ENCODE results near the gene ZNF891.
A peak's percentile ranks its signal among the peaks of the same experiment; 100 is the strongest.

Gene ZNF891

DNA sequence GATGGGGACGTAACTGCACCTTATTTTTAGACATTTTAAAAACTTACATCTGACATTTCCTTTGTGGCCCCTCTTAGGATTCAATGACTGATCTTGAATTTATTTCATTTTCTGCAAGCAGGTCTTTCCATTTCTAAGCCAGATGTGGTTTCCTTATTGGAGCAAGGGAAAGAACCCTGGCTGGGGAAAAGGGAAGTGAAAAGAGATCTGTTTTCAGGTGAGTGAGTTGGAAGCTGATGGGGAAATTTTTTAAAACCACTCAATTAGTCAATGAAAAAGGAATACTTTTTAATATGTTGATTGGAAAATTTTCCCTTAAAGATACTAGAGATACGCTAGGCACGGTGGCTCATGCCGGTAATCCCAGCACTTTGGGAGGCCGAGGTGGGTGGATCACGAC is 46.7 kb downstream of the ZNF891 start:
- peak overlapping the region; percentile 27 for H3K27ac Mint-ChIP-seq

DNA sequence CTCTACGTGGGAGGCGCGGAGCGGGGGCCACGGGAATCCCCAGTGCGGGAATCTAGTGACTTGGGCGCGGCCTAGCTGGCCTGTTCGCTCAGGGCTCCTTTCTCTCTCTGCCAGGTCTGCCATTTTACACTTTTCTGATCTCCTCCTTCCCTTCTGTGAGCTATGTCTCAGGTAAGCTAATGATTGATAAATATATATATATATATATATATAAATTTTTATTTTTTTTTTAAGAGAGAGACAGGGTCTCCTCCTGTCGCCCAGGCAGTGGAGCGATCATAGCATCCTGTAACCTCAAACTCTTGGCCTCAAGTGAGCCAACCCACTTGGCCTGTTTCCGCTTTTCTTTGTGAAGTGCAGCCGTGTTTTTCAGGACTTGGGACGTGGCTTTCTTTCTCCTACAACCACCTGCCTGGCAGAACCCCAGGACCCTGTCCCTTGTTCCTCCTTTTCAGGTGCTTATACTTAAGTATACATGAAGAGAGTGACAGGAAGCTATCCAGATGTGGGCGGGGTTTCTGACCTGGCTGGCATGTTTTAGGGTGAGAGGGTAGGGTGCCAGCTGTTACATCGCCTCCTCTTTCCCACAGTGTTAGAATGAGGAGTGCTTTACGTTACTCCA is 48.8 kb downstream of the ZNF891 start:
- no peak overlapping the region for H3K4me3 Mint-ChIP-seq
- H3K27ac Mint-ChIP-seq = no peak overlapping the region
- no peaks in the 10 kb centered on the region for H3K27me3 Mint-ChIP-seq
- peaks cover 55% of the 10 kb centered on the region for H3K36me3 Mint-ChIP-seq
- ATAC-seq = no peak
- peaks cover 28% of the 10 kb centered on the region for H3K9me3 Mint-ChIP-seq
- H3K4me1 Mint-ChIP-seq = peaks cover 5% of the 10 kb centered on the region

More for the DNA sequence above, 46.7 kb downstream of the ZNF891 start:
- Mint-ChIP-seq H3K36me3 (peaks cover 67% of the 10 kb centered on the region), H3K27me3 (no peaks in the 10 kb centered on the region), H3K9me3 (peaks cover 22% of the 10 kb centered on the region), H3K4me1 (peaks cover 5% of the 10 kb centered on the region), H3K4me3 (no peak overlapping the region)
- ATAC-seq = no peak

DNA sequence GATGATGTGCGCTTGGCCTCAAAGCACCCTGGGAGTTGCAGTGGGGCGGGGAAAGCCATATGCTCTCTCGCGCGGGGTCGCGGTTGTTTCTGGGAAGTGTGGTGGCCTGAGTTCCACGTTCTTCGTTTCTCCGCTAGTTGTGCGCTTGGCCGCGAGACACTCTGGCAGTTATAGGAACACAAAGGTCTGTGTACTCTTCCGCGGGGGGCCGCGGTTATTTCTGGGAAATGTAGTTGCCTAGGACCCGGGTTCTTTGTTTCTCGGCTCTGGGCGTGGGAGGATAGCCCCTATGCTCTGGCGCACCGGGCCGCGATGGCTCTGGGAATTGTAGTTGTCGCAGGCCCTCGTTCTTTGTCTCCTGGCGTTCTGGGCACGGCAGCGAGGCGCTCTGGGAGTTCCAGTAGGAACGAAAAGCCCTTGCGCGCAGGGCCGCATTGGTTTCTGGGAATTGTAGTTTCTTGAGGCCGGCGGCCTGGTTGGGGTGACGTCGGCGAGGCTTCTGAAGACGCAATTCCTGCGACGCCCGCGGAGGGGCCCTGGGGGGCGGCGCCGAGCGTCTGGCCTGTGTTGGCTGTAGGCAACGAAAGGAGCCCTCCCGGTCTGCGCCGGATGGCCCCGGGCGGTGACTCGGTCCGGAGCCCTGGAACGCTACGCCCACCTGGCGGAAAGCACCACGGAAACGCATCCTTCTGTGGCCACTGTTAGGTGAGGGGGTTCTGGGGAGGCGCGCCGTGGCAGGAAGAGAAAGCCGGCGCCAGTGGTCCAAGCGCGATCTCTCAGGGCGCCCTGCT is 49.5 kb downstream of the ZNF891 start, which contains the start of gene ZNF140:
TSS of gene ZNF140 (plus strand) at position 556 of the 791 bp plus-strand sequence. CDS start 398 bp downstream, outside the sequence.
- Mint-ChIP-seq H3K4me1 (peaks cover 5% of the 10 kb centered on the region), H3K9me3 (peaks cover 28% of the 10 kb centered on the region), H3K36me3 (peaks cover 48% of the 10 kb centered on the region), H3K4me3 (no peak within 1 kb of the TSS), H3K27ac (no peak within 1 kb of the TSS), H3K27me3 (no peaks in the 10 kb centered on the region)
- ATAC-seq = peak; percentile 89

DNA sequence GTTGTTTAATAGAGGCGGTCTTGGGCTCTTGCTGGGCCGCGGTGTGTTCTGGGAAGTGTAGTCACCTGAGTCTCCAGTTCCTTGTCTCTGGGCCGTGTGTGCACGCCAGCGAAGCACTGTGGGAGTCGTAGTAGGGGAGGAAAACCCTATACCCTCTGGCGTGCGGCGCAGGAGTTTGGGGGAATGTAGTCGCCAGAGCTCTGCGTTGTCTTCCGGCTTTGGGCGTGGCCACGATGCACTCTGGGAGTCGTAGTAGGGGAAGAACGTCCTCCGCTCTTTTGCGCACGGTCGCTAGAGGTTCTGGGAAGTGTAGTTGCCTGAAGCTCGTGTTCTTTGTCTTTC is 50.1 kb downstream of the ZNF891 start:
- H3K36me3 Mint-ChIP-seq = peaks cover 42% of the 10 kb centered on the region
- ATAC-seq = peak; percentile 94
- no peak overlapping the region for H3K27ac Mint-ChIP-seq
- peaks cover 5% of the 10 kb centered on the region for H3K4me1 Mint-ChIP-seq
- H3K4me3 Mint-ChIP-seq = no peak overlapping the region
- H3K27me3 Mint-ChIP-seq = no peaks in the 10 kb centered on the region
- H3K9me3 Mint-ChIP-seq = peaks cover 31% of the 10 kb centered on the region

DNA sequence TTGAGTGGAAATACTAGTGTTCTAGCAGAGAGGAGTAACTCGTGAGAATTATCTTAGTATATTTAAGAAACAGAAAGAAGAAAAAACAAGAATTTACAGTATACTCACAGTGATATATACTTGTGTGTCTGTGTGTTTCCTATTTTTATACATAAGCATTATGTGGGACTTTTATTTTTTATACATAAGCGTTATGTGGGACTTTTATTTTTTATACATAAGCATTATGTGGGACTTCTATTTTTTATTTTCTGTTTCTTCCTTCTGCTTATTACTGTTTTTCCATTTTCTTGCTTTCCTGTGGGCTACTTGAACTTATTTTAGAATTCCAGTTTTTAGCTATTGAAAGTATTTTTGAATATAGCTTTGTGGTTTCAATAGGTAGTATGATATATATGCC is 56.2 kb downstream of the ZNF891 start:
- Mint-ChIP-seq H3K4me3 (no peak overlapping the region), H3K27ac (no peak overlapping the region), H3K27me3 (no peaks in the 10 kb centered on the region), H3K4me1 (no peaks in the 10 kb centered on the region), H3K36me3 (peaks cover 15% of the 10 kb centered on the region), H3K9me3 (peaks cover 31% of the 10 kb centered on the region)
- no peak for ATAC-seq

DNA sequence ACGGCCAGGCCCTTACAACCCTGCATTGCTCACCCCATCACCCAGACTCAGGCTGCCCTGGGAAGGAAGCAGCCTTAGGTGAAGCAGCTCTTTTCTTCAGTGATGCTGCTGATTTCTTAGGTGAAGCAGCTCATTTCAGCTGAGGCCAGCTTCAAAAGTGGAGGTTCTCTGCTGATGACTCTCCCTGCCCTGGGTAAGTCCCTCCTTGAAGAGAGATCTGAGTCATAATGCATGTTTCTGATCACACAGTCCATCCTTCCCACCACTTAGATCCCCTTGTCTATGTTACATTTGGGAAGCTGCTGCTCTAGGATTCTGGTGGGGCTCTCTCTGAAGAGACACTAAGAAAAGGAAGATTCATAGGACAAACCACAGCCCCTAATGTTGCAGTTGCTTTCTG is 66.5 kb downstream of the ZNF891 start:
- no peak for ATAC-seq
- Mint-ChIP-seq H3K27me3 (no peaks in the 10 kb centered on the region), H3K9me3 (peaks cover 33% of the 10 kb centered on the region), H3K4me1 (no peaks in the 10 kb centered on the region), H3K4me3 (no peak overlapping the region), H3K27ac (no peak overlapping the region), H3K36me3 (peaks cover 33% of the 10 kb centered on the region)

DNA sequence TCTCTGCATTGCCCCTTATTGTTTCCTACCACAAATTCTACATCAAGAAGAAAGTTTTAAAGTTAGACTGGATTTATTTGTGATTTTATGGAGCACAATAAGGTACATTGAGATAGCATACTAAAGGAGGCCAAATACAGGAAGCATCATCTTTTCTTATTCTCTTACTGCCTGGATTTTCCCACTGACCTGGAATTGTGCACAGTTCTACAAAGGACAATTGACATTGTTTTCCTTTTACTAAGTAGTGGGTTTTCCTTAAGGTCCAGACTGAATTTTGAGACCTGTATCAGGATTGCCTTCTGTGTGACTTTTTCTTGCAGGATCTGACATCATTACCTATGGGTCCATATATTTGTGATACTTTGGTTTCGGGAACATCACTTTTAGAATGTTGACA is 68.1 kb downstream of the ZNF891 start:
- peaks cover 33% of the 10 kb centered on the region for H3K9me3 Mint-ChIP-seq
- H3K4me3 Mint-ChIP-seq = no peak overlapping the region
- no peak for ATAC-seq
- no peak overlapping the region for H3K27ac Mint-ChIP-seq
- H3K4me1 Mint-ChIP-seq = no peaks in the 10 kb centered on the region
- no peaks in the 10 kb centered on the region for H3K27me3 Mint-ChIP-seq
- H3K36me3 Mint-ChIP-seq = peaks cover 49% of the 10 kb centered on the region

DNA sequence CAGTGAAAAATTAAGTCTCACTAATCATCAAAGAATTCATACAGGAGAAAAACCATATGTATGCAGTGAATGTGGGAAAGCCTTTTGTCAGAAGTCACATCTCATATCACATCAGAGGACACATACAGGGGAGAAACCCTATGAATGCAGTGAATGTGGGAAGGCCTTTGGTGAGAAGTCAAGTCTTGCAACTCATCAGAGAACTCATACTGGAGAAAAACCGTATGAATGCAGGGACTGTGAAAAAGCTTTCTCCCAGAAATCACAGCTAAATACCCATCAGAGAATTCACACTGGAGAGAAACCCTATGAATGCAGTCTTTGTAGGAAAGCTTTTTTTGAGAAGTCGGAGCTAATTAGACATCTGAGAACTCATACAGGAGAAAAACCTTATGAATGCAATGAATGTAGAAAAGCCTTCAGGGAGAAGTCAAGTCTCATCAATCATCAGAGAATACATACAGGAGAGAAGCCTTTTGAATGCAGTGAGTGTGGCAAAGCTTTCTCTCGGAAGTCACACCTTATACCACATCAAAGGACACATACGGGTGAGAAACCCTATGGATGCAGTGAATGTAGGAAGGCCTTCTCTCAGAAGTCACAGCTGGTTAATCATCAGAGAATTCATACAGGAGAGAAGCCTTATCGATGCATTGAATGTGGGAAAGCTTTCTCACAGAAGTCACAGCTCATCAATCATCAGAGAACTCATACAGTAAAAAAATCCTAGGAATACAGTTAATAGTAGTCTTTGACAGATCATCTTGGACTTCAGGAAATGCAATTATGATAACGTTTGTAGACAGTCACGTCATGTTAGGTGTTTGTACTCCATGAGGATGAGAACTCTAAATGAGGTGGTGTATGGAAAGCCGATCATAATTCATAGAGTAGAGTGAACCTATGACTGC is 71.6 kb downstream of the ZNF891 start:
- ATAC-seq = no peak
- no peaks in the 10 kb centered on the region for H3K27me3 Mint-ChIP-seq
- no peak overlapping the region for H3K4me3 Mint-ChIP-seq
- H3K36me3 Mint-ChIP-seq = peaks cover 56% of the 10 kb centered on the region
- H3K4me1 Mint-ChIP-seq = no peaks in the 10 kb centered on the region
- H3K27ac Mint-ChIP-seq = no peak overlapping the region
- peaks cover 29% of the 10 kb centered on the region for H3K9me3 Mint-ChIP-seq

DNA sequence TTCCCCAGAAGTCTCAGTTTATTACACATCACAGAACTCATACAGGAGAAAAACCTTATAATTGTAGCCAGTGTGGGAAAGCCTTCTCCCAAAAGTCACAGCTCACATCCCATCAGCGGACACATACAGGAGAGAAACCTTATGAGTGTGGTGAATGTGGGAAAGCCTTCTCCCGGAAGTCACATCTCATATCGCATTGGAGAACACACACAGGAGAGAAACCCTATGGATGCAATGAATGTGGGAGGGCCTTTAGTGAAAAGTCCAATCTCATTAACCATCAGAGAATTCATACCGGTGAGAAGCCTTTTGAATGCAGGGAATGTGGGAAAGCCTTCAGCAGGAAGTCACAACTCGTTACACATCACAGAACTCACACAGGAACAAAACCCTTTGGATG is 72.6 kb downstream of the ZNF891 start:
- Mint-ChIP-seq H3K9me3 (peaks cover 27% of the 10 kb centered on the region), H3K4me3 (no peak overlapping the region), H3K27ac (no peak overlapping the region), H3K27me3 (no peaks in the 10 kb centered on the region), H3K4me1 (no peaks in the 10 kb centered on the region), H3K36me3 (peaks cover 56% of the 10 kb centered on the region)
- ATAC-seq = no peak

Measured in stimulated activated memory B cell treated with anti-CD40 and anti-IgM and Interleukin-4, amounts not matched to agents 10 μg/mL and 1 μg/mL and 100 μg/mL, for 72 hours (primary cell).